HEK293 (cell line): ENCODE data around the gene FRMD8.

ENCODE experiments used
- CTCF ChIA-PET: fragments of 350-600 bp; formaldehyde crosslinking; extraction: SDS; loops from one replicate; lab custom pipeline; 2021; ENCODE audit warnings: antibody characterized with exemption; lab: Yijun Ruan, JAX
- POLR2A ChIA-PET: fragments of 300-600 bp; formaldehyde crosslinking; extraction: SDS; loops from one replicate; lab custom pipeline; 2020; ENCODE audit warnings: antibody characterized with exemption, inconsistent platforms; lab: Yijun Ruan, JAX
- H3K27ac ChIP-seq: fragments of 200-500 bp; sonication (Bioruptor generic); 2 replicates; pipeline ENCODE4 v1.5.1; 2014; ENCODE audit warnings: low read depth, low read length, control low read depth, inconsistent platforms; ENCODE audit errors: extremely low read depth
- H3K36me3 ChIP-seq, 2 experiments: fragments of 200-500 bp in 1 of 2; sonication (Bioruptor generic) in 1 of 2; 1 replicate in 1 of 2; 2 replicates in 1 of 2; pipeline ENCODE4 v1.5.1; 2014 to 2017; ENCODE audit warnings: inconsistent platforms in 2 of 2, low read length in 2 of 2; ENCODE audit not compliant: control insufficient read depth in 2 of 2, insufficient read depth in 1 of 2
- H3K4me1 ChIP-seq: fragments of 200-500 bp; sonication (Bioruptor generic); 2 replicates; pipeline ENCODE4 v1.5.1; 2014; ENCODE audit warnings: mild to moderate bottlenecking, low read length, inconsistent platforms; ENCODE audit not compliant: control insufficient read depth, insufficient read depth
- H3K4me3 ChIP-seq: 2 replicates; pipeline ENCODE4 v1.5.1; 2011; ENCODE audit warnings: low read depth, mild to moderate bottlenecking, control low read depth, low read length, moderate library complexity
- H3K9me3 ChIP-seq: fragments of 200-500 bp; sonication (Bioruptor generic); 2 replicates; pipeline ENCODE4 v1.5.1; 2014; ENCODE audit warnings: low read depth, low read length, inconsistent platforms; ENCODE audit not compliant: control insufficient read depth, insufficient read depth
- GLIS2 ChIP-seq: fragments of 450-650 bp; formaldehyde crosslinking; IDR thresholded peaks from 2 replicates; pipeline ENCODE4 v1.5.1; 2016; ENCODE audit warnings: missing biosample characterization, missing genetic modification characterization
- HOXA7 ChIP-seq: sonication (generic); formaldehyde crosslinking; IDR thresholded peaks from 2 replicates; pipeline ENCODE4 v1.8.1; 2022; ENCODE audit warnings: missing genetic modification reagents, borderline replicate concordance
- REPIN1 ChIP-seq: fragments of 450-650 bp; formaldehyde crosslinking; IDR thresholded peaks from 2 replicates; pipeline ENCODE4 v1.5.1; 2017; ENCODE audit warnings: missing biosample characterization, missing genetic modification characterization, low read depth
- SCRT1 ChIP-seq: fragments of 450-650 bp; formaldehyde crosslinking; IDR thresholded peaks from 2 replicates; pipeline ENCODE4 v1.5.1; 2016; ENCODE audit warnings: missing biosample characterization, missing genetic modification characterization, borderline replicate concordance
- SCRT2 ChIP-seq: fragments of 450-650 bp; formaldehyde crosslinking; IDR thresholded peaks from 2 replicates; pipeline ENCODE4 v1.5.1; 2016; ENCODE audit warnings: missing biosample characterization, missing genetic modification characterization
- TSHZ1 ChIP-seq: fragments of 450-650 bp; formaldehyde crosslinking; IDR thresholded peaks from 2 replicates; pipeline ENCODE4 v1.5.1; 2016; ENCODE audit warnings: missing biosample characterization, missing genetic modification characterization, borderline replicate concordance
- WT1 ChIP-seq: fragments of 450-650 bp; formaldehyde crosslinking; IDR thresholded peaks from 2 replicates; pipeline ENCODE4 v1.5.1; 2016; ENCODE audit warnings: missing biosample characterization, missing genetic modification characterization
- ZBTB17 ChIP-seq: fragments of 450-650 bp; formaldehyde crosslinking; IDR thresholded peaks from 2 replicates; pipeline ENCODE4 v1.5.1; 2016; ENCODE audit warnings: missing biosample characterization, missing genetic modification characterization
- ZNF112 ChIP-seq: fragments of 450-650 bp; formaldehyde crosslinking; IDR thresholded peaks from 2 replicates; pipeline ENCODE4 v1.5.0; 2017; ENCODE audit warnings: missing biosample characterization, missing genetic modification characterization
- ZNF133 ChIP-seq: fragments of 450-650 bp; formaldehyde crosslinking; IDR thresholded peaks from 2 replicates; pipeline ENCODE4 v1.5.1; 2016; ENCODE audit warnings: missing biosample characterization, missing genetic modification characterization
- ZNF146 ChIP-seq: fragments of 450-650 bp; formaldehyde crosslinking; IDR thresholded peaks from 2 replicates; pipeline ENCODE4 v1.5.1; 2016; ENCODE audit warnings: missing biosample characterization, missing genetic modification characterization
- ZNF248 ChIP-seq: fragments of 450-650 bp; formaldehyde crosslinking; IDR thresholded peaks from 2 replicates; pipeline ENCODE4 v1.5.1; 2017; ENCODE audit warnings: missing biosample characterization, missing genetic modification characterization
- ZNF302 ChIP-seq: fragments of 450-650 bp; formaldehyde crosslinking; IDR thresholded peaks from 2 replicates; pipeline ENCODE4 v1.5.1; 2016; ENCODE audit warnings: missing biosample characterization, missing genetic modification characterization, low read depth
- ZNF394 ChIP-seq: fragments of 450-650 bp; formaldehyde crosslinking; IDR thresholded peaks from 2 replicates; pipeline ENCODE4 v1.5.1; 2016; ENCODE audit warnings: missing biosample characterization, missing genetic modification characterization, mild to moderate bottlenecking, moderate library complexity, borderline replicate concordance
- ZNF791 ChIP-seq: fragments of 450-650 bp; formaldehyde crosslinking; IDR thresholded peaks from 2 replicates; pipeline ENCODE4 v1.5.1; 2016; ENCODE audit warnings: missing biosample characterization, missing genetic modification characterization
- TF ChIP-seq, protein P1 (sequence below): fragments of 450-650 bp; formaldehyde crosslinking; IDR thresholded peaks from 2 replicates; pipeline ENCODE4 v1.5.1; 2016; ENCODE audit warnings: missing biosample characterization, missing genetic modification characterization
- TF ChIP-seq, protein P2 (sequence below): fragments of 450-650 bp; formaldehyde crosslinking; IDR thresholded peaks from 2 replicates; pipeline ENCODE4 v1.5.1; 2016; ENCODE audit warnings: missing biosample characterization, missing genetic modification characterization
- TF ChIP-seq, protein P3 (sequence below): fragments of 450-650 bp; formaldehyde crosslinking; IDR thresholded peaks from 2 replicates; pipeline ENCODE4 v1.5.1; 2016; ENCODE audit warnings: missing biosample characterization, missing genetic modification characterization
- TF ChIP-seq, protein P4 (sequence below): fragments of 450-650 bp; formaldehyde crosslinking; IDR thresholded peaks from 2 replicates; pipeline ENCODE4 v1.5.0; 2017; ENCODE audit warnings: missing biosample characterization, missing genetic modification characterization, borderline replicate concordance

Gene FRMD8

DNA sequence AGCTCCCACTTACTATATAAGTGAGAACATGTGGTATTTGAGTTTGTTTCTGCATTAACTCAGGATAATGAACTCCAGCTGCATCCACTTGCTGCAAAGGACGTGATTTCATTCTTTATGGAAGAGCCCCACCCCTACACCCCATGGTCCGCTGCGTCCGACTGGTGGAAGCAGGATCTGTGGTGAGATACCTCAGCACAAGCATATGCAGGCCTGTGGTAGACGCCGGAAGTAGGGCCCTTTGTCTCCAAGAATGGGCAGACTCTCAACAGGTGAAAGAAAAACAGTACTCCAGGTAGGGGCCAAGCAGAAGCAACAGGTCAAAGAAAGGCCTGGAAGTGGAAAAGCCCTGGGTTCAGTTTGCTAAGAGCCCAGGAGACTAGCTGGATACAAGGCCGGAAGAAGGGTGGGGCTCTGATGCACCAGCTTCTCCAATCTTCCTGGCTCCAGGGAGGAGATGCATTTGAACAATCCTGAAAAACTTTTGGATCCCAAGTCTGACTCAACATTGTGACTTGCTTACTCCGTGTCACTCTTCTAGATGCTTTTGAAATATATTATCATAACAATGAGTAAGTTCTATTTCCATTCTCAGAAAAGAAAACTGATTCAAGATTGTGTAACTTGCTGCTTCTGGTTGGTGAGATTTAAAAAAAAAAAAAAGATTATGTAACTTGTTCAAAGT, 66.5 kb downstream of the FRMD8 start:
- Histone ChIP-seq H3K9me3 (no peaks in the 10 kb centered on the region), H3K27ac (no peak overlapping the region), H3K4me3 (no peak overlapping the region), H3K36me3 (no peaks in the 10 kb centered on the region), H3K4me1 (no peaks in the 10 kb centered on the region)
- ChIA-PET POLR2A (no interaction called here), CTCF (interaction anchor here (0.7 kb wide), 1 partner anchor 8 kb away, joined by 5 read pairs; no protein-coding TSS in a partner anchor)
- TF ChIP-seq SCRT1 (tag by site-specific recombination) (peak; percentile 68), SCRT2 (tag by site-specific recombination) (peak; percentile 81)
- TF ChIP-seq, protein P1, sequence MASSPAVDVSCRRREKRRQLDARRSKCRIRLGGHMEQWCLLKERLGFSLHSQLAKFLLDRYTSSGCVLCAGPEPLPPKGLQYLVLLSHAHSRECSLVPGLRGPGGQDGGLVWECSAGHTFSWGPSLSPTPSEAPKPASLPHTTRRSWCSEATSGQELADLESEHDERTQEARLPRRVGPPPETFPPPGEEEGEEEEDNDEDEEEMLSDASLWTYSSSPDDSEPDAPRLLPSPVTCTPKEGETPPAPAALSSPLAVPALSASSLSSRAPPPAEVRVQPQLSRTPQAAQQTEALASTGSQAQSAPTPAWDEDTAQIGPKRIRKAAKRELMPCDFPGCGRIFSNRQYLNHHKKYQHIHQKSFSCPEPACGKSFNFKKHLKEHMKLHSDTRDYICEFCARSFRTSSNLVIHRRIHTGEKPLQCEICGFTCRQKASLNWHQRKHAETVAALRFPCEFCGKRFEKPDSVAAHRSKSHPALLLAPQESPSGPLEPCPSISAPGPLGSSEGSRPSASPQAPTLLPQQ (tag by site-specific recombination) = no peak

DNA sequence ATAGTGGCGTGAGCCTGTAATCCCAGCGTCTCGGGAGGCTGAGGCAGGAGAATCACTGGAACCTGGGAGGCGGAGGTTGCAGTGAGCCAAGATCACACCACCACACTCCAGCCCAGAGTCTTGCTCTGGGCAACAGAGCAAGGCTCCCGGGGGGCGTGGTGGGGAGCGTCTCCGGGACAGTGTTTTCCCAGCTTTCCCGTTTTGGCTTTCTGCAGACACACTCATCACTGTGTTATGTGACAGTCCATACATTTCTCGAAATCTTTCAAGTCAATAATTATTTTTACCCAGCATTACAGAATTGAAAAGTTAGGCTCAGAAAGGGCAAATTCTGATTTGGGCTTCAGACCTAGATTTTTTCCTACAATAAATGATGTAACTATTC, 67.9 kb downstream of the FRMD8 start:
- POLR2A ChIA-PET = interaction anchor here (1.0 kb wide), 1 partner anchor 10 kb away, joined by 3 read pairs; no protein-coding TSS in a partner anchor
- Histone ChIP-seq H3K9me3 (no peaks in the 10 kb centered on the region), H3K36me3 (no peaks in the 10 kb centered on the region), H3K4me3 (no peak overlapping the region), H3K27ac (no peak overlapping the region), H3K4me1 (no peaks in the 10 kb centered on the region)
- TF ChIP-seq ZNF248 (tag by site-specific recombination) (no peak), ZNF146 (tag by site-specific recombination) (no peak), ZNF394 (tag by site-specific recombination) (no peak), ZNF133 (tag by site-specific recombination) (no peak), TSHZ1 (tag by site-specific recombination) (no peak), ZBTB17 (tag by site-specific recombination) (no peak), GLIS2 (tag by site-specific recombination) (no peak), HOXA7 (CRISPR knock-in tag) (no peak), ZNF112 (tag by site-specific recombination) (no peak), REPIN1 (tag by site-specific recombination) (no peak), ZNF302 (tag by site-specific recombination) (no peak), WT1 (no peak), ZNF791 (tag by site-specific recombination) (no peak)
- TF ChIP-seq, protein P2, sequence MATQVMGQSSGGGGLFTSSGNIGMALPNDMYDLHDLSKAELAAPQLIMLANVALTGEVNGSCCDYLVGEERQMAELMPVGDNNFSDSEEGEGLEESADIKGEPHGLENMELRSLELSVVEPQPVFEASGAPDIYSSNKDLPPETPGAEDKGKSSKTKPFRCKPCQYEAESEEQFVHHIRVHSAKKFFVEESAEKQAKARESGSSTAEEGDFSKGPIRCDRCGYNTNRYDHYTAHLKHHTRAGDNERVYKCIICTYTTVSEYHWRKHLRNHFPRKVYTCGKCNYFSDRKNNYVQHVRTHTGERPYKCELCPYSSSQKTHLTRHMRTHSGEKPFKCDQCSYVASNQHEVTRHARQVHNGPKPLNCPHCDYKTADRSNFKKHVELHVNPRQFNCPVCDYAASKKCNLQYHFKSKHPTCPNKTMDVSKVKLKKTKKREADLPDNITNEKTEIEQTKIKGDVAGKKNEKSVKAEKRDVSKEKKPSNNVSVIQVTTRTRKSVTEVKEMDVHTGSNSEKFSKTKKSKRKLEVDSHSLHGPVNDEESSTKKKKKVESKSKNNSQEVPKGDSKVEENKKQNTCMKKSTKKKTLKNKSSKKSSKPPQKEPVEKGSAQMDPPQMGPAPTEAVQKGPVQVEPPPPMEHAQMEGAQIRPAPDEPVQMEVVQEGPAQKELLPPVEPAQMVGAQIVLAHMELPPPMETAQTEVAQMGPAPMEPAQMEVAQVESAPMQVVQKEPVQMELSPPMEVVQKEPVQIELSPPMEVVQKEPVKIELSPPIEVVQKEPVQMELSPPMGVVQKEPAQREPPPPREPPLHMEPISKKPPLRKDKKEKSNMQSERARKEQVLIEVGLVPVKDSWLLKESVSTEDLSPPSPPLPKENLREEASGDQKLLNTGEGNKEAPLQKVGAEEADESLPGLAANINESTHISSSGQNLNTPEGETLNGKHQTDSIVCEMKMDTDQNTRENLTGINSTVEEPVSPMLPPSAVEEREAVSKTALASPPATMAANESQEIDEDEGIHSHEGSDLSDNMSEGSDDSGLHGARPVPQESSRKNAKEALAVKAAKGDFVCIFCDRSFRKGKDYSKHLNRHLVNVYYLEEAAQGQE (tag by site-specific recombination) = no peak
- TF ChIP-seq, protein P3, sequence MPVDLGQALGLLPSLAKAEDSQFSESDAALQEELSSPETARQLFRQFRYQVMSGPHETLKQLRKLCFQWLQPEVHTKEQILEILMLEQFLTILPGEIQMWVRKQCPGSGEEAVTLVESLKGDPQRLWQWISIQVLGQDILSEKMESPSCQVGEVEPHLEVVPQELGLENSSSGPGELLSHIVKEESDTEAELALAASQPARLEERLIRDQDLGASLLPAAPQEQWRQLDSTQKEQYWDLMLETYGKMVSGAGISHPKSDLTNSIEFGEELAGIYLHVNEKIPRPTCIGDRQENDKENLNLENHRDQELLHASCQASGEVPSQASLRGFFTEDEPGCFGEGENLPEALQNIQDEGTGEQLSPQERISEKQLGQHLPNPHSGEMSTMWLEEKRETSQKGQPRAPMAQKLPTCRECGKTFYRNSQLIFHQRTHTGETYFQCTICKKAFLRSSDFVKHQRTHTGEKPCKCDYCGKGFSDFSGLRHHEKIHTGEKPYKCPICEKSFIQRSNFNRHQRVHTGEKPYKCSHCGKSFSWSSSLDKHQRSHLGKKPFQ (tag by site-specific recombination) = no peak
- TF ChIP-seq, protein P4, sequence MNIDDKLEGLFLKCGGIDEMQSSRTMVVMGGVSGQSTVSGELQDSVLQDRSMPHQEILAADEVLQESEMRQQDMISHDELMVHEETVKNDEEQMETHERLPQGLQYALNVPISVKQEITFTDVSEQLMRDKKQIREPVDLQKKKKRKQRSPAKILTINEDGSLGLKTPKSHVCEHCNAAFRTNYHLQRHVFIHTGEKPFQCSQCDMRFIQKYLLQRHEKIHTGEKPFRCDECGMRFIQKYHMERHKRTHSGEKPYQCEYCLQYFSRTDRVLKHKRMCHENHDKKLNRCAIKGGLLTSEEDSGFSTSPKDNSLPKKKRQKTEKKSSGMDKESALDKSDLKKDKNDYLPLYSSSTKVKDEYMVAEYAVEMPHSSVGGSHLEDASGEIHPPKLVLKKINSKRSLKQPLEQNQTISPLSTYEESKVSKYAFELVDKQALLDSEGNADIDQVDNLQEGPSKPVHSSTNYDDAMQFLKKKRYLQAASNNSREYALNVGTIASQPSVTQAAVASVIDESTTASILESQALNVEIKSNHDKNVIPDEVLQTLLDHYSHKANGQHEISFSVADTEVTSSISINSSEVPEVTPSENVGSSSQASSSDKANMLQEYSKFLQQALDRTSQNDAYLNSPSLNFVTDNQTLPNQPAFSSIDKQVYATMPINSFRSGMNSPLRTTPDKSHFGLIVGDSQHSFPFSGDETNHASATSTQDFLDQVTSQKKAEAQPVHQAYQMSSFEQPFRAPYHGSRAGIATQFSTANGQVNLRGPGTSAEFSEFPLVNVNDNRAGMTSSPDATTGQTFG (tag by site-specific recombination) = no peak
- CTCF ChIA-PET = no interaction called here
